AG09319 (cell line): ENCODE data around the gene ELP4.

Experiments
- DNase-seq: peaks from one replicate; pipeline ENCODE4 v3.0.0-alpha.2; 2010; ENCODE audit warnings: low read depth; ENCODE audit errors: extremely low read depth
- CTCF ChIP-seq: IDR thresholded peaks from 2 replicates; pipeline ENCODE4 v1.5.1; 2011; ENCODE audit warnings: low read depth, mild to moderate bottlenecking, inconsistent platforms, low read length, moderate library complexity

The ELP4 gene

GRCh38 chr11:31796499-31797189 lies 287.1 kb downstream of the ELP4 start:
- no peak for TF ChIP-seq CTCF
- DNase-seq = no peak

- TF ChIP-seq CTCF = no peak
Measured at GRCh38 chr11:31797190-31798056, 287.9 kb downstream of the ELP4 start.

GRCh38 chr11:31798057-31798553 lies 288.5 kb downstream of the ELP4 start:
- DNase-seq = no peak

More at GRCh38 chr11:31797190-31798056, 287.9 kb downstream of the ELP4 start:
- no peak for DNase-seq

GRCh38 chr11:31798554-31799434 lies 289.2 kb downstream of the ELP4 start:
- DNase-seq = no peak
- TF ChIP-seq CTCF = peak; percentile 29

More at GRCh38 chr11:31798057-31798553, 288.5 kb downstream of the ELP4 start:
- no peak for TF ChIP-seq CTCF

- no peak for DNase-seq
- no peak for TF ChIP-seq CTCF
Measured at GRCh38 chr11:31799435-31800397, 290.1 kb downstream of the ELP4 start.
